ENCODE results near the gene CACNB4.
A peak's percentile ranks its signal among the peaks of the same experiment; 100 is the strongest.
"Not testable (repeated sequence)": the region's sequence is repeated elsewhere in the genome, so short reads cannot be mapped to it uniquely, and the experiment has no call there.

CACNB4 gene

DNA sequence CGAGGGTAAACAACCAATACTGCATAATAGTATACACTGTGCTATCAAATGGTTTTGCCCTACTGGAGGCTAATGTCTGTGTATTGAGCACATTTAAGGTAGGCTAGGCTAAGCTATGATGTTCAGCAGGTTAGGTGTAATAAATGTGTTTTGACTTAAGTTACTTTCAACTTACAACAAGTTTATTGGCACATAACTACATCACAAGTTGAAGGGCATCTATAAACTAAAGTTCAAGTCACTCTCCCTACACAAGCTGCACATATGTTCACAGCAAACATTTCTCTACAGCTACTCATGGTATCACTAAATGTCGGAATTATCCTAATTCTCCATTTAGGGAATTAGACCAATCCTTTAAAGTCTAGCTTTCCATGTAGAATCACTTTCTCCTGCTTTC lies 282.0 kb downstream of the CACNB4 start:
- no peak for DNase-seq

DNA sequence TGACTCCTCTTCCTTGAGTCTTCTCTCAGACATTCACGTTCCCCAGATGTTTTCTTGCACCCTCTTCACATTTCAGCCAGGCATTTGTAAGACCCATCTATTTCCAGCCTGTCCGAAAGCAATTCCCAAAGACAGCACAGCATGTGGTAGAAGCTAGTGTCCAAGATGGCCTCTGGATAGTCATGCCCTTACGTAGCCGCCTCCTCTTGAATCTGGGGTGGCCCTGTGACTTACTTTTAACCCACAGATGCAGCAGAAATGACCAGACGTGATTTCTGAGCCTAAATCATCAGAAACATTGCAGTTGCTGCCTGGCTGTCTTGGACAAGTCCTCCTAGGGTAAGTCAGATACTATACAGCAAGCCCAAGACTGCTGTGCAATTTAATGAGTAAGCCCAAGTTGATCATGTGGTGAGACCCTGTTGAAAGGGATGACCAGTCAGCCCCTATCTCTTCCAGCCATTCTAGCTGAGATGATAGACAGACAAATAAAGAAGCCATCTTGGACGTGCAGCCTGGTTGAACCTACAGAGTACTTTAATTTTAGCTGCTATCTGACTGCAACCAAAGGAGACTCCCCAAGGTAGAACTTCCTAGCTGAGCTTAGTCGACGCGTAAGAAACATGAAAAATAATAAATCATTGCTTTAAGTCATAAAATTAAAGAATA lies 282.9 kb downstream of the CACNB4 start:
- DNase-seq, result no peak

DNA sequence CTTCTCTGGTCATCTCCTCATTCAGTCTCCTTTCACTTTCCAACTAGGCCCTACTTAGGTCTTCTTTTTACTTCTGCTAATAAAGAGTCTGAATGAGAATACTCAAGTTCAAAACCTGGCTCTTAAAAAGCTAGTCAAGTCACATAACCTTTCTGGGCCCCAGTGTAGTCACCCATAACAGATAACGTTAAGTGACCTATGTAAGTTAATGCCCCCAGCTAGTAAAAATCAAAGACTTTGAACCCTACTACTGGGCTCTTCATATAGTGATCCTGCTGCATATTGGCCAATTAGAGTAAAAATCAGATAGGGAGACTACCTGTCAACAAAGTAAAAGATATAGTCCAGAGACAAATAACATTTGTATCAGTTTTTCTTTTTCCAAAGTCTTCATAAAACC lies 288.4 kb downstream of the CACNB4 start:
- DNase-seq, result no peak

DNA sequence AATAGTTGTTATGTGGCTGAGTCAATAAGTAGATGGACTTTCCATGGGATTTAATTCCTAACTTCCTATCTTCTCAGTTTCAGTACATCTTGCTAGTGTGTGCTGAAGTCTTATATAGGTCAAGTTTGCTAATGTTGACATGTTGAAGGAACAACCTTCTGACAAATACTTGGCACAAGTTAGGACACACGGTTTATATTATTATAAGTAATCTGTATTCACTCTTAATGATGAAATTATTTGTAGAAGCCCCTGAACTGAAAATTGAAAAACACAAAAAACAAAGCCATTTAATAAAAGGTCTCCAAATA lies 289.8 kb downstream of the CACNB4 start:
- DNase-seq, result no peak

GRCh38 chr2:151808258-151809072 lies 290.4 kb downstream of the CACNB4 start:
- peak in 1 of 14 donors; percentile 27 for DNase-seq

- DNase-seq, result no peak
Observed at GRCh38 chr2:151805961-151806360, 292.9 kb downstream of the CACNB4 start.

DNA sequence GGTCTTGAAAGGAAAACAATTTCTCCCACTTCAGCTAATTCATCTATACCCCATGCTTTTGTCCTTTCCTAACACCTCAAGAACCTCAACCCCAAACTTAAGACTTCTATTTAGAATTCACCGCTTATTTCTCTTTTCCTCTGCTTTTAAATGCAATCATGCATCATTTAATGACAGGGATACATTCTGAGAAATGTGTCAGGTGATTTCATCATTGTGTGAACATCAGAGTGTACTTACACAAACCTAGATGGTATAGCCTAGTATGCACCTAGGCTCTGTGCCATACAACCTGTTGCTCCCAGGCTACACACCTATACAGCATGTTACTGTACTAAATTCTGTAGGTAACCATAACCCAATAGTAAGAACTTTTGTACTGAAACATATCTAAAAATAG lies 293.5 kb downstream of the CACNB4 start:
- DNase-seq, result no peak

- DNase-seq, result no peak
Observed at GRCh38 chr2:151803811-151804210, 295.0 kb downstream of the CACNB4 start.

GRCh38 chr2:151802315-151802714 lies 296.5 kb downstream of the CACNB4 start:
- no peak for DNase-seq

- no peak for DNase-seq
Observed at GRCh38 chr2:151799886-151800292, 299.0 kb downstream of the CACNB4 start.

- DNase-seq, result no peak
Observed at GRCh38 chr2:151796774-151797173, 302.1 kb downstream of the CACNB4 start.

DNA sequence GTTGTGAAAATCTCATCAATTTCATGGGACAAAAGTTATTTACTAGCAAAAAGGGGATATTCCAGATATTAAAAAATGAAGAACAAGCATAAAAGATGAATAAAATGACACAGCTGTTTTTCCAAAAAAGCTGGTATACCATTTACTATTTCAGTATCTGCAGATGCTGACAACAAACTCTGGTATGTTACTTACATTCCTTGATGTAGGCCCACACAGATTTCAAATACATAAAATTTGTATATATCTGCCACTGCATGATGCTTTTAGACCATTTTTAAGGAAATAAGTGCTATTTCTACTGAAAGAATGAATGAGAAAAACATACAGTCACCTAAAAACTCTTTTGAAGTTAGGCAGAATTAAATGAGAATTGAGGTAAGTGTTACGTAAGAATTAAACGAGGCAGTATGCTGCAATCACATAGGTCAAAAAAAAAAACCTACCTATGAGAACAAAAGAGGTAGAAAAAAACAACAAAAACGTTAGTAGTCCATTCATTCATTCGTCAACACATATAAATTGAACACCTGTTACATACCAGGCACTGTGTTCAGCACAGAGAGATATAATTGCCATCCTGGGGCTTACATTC lies 303.1 kb downstream of the CACNB4 start:
- DNase-seq, result no peak

DNA sequence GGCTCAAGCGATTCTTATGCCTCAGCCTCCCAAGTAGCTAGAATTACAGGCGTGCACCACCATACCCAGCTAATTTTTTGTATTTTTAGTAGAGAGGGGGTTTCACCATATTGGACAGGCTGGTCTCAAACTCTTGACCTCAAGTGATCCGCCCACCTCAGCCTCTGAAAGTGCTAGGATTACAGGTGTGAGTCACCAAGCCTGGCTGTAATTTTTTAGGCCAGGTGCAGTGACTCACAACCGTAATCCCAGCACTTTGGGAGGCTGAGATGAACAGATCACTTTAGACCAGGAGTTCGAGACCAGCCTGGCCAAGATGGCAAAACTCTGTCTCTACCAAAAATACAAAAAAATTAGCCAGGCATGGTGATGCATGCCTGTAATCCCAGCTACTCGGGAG lies 304.4 kb downstream of the CACNB4 start:
- DNase-seq, result not testable (repeated sequence)

DNA sequence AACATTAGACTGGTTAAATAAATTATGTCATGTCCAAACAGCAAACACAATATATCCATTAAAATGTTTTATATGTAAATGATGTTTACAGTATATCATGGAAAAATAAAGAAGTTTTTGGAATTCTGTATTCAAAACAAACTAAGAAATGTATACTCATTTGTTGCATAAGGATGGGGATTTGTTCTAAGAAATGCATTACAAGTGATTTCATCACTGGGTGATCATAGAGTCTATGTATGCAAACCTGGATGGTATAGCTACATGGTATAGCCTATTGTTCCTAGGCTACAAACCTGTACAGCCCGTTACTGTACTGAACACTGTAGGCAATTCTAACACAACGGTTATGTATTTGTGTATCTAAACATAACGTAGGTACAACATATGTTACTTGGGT lies 305.7 kb downstream of the CACNB4 start:
- DNase-seq, result no peak

GRCh38 chr2:151792589-151792988 lies 306.3 kb downstream of the CACNB4 start:
- no peak for DNase-seq

GRCh38 chr2:151791545-151791944 lies 307.3 kb downstream of the CACNB4 start:
- DNase-seq, result no peak

GRCh38 chr2:151790689-151791088 lies 308.2 kb downstream of the CACNB4 start:
- no peak for DNase-seq

DNA sequence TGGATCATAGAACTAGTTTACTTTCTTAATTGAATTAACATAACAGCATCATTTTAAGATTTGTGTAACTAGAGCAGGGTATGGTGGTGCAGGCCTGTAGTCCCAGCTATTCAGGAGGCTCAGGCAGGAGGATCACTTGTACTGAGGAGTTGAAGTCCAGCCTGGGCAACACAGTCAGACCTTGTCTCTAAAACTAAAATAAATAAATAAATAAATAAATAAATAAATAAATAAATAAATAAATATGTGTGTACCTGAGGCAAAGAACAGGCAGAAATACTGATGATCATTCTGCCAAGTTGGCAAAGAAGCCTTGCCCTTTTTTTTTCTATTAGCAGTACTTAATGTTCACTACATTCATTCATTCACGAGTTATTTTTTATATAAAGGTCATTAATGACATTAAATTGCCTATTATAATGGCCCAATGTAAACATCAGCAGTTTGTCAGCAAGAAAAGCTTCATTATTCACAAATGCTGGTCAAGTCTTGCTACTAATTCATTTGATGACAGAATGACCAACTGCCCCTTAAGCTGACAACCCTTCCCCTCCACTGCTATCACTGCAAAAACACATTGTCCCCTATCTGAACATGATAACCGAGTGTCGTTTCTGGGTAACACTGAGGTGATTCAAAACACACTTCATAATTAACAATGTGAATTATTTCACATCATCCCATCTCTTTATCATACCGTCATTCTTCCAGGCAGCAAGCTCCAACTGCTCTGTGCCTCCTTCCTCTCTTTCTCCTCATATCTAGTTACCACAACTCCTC lies 309.6 kb downstream of the CACNB4 start:
- no peak for DNase-seq

DNA sequence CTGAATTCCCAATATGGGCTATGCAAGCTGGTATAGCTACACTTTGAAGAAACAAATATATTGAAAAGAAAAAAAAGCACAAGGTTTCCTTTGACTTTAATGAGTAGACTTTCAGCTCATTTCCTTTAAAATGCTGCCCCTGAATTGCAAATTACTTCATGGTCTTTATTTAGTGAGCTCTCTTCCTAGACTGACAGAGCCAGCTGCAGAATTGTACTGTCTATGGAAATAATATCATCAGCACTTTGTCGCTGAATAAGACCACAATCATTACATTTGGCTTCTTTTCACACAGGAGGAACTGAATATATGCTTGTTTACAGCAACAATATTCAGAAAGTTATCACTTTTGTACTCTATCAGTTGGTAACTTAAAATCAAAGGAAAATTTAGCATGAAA lies 312.4 kb downstream of the CACNB4 start:
- no peak for DNase-seq

DNA sequence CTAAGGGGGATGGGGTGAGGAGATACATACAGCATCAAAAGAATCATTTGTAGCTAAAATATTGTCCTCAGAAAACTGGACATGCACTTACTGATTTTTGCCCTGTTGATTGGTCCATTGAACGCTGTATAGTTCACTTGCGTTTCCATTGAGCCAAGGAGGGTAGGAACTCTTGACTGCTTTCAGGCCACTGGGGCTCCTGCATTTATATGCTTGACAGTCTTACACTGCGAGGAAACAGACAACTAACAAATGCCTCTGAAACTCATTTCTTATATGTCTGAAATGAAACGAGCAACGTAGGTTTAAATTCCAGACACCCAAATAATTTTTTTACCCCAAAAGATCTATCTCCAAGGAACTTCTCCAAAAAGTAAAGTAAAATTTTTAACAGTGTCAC lies 312.8 kb downstream of the CACNB4 start:
- no peak for DNase-seq

DNA sequence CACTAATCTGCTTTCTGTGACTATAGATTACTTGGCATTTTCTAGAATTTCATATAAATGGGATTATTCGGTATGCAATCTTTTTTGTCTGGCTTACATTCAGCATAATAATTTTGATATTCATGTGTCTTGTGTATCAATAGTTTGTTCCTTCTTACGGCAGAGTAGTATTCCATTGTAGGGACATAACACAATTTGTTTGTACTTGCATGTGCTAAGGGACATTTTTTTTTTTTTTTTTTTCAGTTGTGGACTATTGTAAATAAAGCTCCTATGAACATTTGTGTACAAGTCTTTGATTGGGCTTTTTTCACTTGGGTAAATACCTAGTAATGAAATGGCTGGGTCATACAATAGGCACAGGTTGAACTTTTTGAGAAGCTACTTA lies 315.7 kb downstream of the CACNB4 start:
- DNase-seq, result no peak
